Measurements from ENCODE around the gene CARD11.
"Not testable (repeated sequence)": the region's sequence is repeated elsewhere in the genome, so short reads cannot be mapped to it uniquely, and the experiment has no call there.

Gene CARD11

GRCh38 chr7:2923291-2923781 is 120.3 kb downstream of the CARD11 start:
- no peak for DNase-seq

- DNase-seq: no peak
Observed at GRCh38 chr7:2922866-2923265, 120.8 kb downstream of the CARD11 start.

- no peak for DNase-seq
Observed at GRCh38 chr7:2922348-2922691, 121.3 kb downstream of the CARD11 start.

GRCh38 chr7:2921653-2922347 is 121.9 kb downstream of the CARD11 start:
- DNase-seq: no peak

DNA sequence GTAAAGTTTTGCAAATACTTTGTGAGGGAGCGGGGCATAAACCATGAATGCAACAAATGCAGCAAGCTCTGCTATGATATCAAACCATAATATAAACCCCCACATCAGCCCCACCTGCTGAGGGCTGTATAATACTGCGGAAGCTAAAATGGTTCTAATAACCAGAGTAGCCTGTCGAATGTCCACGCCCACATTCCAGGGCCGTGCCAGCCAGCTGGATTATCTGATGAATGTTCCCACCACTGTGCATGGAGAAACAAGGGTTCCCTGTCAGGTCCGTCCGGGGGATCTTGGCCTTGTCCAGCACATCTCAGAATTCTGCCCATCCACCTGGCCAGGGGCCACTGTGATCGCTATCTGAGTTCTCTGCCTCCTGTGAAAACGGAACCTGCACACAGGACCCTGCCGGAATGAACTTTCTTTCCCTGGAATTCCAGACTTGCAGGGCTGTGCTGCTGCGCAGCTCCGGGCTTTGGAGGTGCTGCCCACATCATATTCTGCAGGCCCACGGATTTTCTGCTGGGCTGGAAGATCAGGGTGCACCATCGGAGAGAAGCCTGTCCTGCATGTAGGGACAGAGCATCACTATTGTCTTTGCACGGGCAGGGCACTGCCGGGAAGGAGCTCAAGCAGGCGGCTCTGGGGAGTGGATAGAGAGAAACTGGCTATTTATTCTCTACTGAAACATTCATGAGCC is 122.6 kb downstream of the CARD11 start:
- no peak for DNase-seq

DNA sequence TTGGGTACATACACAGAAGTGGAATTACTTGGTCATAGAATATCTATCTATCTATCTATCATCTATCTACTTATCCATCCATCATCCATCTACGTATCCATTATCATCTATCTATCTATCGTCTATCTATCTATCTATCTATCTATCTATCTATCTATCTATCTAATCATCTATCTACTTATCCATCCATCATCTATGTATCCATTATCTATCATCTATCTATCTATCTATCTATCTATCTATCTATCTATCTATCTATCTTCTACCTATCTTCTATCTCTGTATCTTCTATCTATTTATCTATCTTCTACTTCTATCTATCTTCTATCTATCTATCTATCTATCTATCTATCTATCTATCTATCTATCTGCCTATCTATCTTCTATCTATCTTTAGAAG is 123.2 kb downstream of the CARD11 start:
- not testable (repeated sequence) for DNase-seq

DNA sequence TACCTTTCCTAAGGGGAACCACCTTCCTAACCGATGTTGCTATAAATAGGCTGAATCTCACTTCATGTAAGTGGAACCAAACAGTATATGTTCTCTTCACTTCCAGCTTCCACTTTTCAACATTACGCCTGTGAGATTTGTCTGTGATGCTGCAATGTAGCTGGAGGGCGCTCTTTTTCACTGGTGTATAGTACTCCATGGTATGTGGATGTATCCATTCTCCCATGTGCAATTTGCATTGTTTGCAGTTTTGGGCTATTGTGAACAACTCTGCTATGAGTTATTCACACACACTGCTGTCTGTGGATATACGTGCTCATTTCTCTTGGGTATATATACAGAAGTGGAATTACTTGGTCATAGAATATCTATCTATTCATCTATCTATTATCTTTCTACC is 123.6 kb downstream of the CARD11 start:
- no peak for DNase-seq

DNA sequence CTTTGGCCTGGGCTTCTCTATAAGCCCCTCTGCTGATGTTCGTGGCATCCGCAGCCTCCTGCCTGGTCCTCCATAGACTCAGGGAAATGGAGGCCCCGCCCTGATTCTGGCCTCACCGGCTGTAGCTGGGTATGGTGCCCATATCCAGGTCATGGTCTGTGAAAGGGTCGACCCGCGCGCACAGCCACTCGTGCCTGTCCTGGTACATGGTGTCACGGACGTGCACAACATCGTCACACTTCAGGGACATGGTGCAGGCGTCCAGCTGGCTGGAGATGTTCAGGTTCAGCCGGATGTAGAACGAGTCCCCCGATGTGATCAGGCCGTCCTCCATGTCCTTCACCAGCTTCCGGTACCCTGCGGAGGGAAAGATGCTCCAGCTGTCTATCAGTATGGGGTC is 124.4 kb downstream of the CARD11 start:
- DNase-seq: no peak

GRCh38 chr7:2918406-2918805 is 125.3 kb downstream of the CARD11 start:
- DNase-seq: no peak

DNA sequence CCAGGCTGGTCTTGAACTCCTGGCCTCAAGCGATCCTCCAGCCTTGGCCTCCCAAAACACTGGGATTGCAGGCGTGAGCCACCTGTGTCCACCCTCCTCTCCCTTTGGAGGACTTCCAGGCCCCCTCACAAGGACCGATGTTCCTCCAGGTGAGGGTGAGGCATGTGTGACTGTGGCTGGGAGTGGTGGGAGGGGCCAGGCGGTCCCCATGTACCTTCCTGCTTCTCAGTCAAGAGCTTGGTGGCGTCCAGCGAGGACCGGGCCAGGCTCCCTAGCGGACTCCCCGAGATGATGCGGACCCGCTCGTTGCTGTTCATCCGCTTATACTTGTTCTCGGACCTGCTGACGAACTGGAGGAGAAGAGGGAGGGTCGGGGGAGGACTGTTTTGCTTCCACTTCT is 128.6 kb downstream of the CARD11 start:
- no peak for DNase-seq

DNA sequence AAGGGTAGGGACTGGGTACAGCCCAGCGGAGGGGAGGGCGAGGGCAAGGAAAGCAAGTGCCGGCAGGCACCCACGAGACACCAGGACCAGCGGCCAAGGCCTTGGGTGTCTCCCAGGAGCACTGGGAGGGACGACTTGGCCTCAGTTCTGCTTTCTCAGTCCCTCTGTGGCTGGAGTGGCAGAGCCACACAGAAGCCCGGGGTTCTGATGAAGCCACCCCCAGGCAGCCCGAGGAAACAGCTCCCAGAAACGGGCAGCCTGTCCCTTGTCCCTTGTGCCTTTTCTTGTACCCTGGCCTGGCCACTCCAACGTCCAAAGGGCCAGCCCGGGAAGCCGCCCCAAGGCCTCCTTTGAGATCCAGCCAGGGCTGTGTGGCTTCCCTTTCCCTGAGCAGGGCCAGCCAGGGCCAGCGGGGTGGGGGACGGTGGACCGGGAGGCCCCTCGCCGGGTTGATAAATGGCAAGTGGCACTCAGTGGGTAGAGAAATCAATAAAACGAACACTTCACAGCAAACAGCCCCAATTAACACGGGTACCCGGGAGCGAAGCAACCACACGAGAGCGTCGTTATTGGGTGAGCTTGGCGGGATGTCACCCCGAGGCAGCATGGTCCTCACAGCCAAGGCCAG is 129.8 kb downstream of the CARD11 start:
- no peak for DNase-seq

DNA sequence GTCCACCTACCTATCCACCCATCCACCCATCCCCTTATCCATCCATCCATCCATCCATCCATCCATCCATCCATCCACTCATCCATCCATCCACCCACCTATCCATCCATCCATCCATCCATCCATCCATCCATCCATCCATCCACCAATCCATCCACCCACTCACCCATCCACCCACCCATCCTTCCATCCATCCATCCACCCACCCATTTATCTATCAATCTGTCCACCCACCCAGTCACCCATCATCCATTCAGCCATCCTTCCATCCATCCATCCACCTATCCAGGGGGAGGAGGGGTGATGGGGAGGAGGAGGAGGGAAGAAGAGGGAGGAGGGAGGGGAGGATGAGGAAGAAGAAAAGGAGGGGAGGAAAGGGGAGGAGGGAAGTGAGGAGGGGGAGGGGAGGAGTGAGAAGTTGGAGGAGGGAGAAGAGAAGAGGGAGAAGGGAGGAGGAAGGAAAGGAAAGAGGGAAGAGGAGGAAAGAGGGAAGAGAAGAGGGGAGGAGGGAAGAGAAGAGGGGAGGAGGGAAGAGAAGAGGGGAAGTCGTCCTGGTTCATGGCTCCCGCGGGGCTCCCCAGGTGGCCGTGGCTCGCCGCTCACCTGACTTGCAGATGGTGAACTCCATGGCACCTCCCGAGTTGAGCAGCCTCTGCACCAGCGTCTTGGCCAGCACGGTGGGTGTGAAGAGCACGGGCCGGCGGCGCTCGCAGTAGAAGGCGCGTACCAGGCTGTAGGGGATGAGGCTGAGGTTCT is 130.8 kb downstream of the CARD11 start:
- DNase-seq: no peak

DNA sequence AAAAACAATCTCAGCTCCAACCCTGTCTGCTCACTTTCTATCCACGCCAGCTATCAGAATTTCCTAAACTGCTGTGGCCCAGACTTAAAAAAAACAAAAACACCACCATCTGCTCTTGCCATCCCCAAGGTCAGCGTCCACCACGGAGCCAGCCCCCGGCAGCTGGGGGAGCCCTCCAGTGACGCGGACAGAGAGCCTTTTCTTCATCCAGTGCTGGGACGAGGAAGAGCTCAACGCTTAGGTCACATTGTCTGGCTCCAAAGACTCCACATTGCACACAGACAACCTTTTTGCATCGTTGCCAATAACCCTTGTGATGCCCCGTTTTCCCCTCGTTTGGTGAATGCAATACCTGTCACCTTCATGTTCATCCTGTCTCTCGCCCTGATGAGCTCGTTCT is 132.2 kb downstream of the CARD11 start:
- no peak for DNase-seq

DNA sequence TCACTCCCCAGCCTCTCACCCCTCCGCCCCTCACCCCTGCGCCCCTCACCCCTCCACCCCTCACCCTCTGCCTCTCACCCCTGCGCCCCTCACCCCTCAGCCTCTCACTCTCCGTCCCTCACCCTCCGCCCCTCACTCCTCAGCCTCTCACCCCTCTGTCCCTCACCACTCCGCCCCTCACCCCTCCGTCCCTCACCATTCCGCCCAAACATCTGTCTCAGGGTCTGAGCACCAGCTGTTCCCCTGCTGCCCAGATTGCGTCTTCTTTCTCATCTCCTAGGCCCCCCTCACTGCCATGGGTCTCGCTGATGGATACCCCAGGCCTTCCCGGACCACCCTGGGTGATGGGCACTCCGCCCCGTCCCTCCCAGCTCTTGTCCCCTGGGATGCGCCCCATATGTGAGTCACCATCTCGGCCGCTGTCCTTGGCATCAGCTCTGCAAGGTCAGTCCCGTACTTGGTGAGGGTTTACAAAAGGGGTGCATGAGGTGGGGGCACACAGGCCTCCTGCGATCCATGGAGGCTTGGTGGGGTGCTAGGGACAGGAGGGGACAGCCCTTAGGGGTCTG is 134.1 kb downstream of the CARD11 start:
- DNase-seq: no peak

GRCh38 chr7:2909043-2909442 is 134.6 kb downstream of the CARD11 start:
- DNase-seq: no peak

GRCh38 chr7:2908103-2908683 is 135.5 kb downstream of the CARD11 start:
- DNase-seq: no peak

- no peak for DNase-seq
Observed at GRCh38 chr7:2906197-2906931, 137.3 kb downstream of the CARD11 start.

DNA sequence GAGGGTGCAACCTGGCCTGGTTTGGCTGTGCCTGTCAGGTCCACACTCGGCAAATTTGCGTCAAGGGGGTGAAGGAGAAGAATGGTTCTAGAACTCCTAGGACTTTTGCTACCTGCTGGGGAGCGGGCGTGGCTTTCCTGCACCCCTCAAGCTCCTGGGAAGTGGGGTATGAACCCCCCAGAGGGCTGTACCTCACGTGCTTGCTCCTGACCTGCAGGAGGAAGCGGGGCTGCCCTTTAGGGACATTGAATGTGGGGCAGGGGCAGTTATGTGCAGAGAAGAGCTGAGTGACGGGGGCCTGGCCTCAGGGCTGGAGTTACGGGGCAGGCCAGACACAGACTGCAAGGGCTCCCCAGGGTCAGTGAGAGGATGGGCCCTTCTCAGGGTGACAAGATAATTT is 138.2 kb downstream of the CARD11 start:
- no peak for DNase-seq

DNA sequence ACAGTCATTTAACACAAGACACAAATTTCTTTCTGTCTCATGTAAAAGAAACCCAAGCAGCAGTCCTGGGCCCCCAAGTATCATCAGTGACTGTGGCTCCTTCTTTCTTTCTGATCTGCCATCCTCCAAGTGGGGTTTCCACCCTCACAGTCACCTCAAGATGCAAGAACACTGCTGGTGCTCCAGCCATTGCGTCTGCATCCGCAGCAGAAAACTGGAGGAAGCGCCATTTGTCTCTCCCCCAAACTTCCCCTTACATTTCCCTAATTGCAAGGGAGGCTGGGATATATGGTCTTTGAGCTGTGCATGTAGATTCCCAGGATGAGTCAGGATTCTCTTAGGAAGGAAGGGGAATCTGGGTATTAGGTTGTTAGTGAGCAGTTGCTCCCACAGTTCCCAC is 138.6 kb downstream of the CARD11 start:
- no peak for DNase-seq

- no peak for DNase-seq
Observed at GRCh38 chr7:2904202-2904601, 139.5 kb downstream of the CARD11 start.

- no peak for DNase-seq
Observed at GRCh38 chr7:2903682-2904162, 139.9 kb downstream of the CARD11 start.

GRCh38 chr7:2897023-2897422 is 146.6 kb downstream of the CARD11 start:
- DNase-seq: no peak

All from stimulated activated CD4-positive, alpha-beta T cell treated with anti-CD3 and anti-CD28 coated beads, Interleukin-4, amount 100 ng/mL, for 4 hours (primary cell).